Kidney glomerular epithelial cell (primary cell): Measurements from ENCODE around the gene MCCC2.
"Not testable (repeated sequence)": the region's sequence is repeated elsewhere in the genome, so short reads cannot be mapped to it uniquely, and the experiment has no call there.

Experiments
- DNase-seq: peaks from one replicate; lab custom pipeline; 2025; lab: John Stamatoyannopoulos, UW

The MCCC2 gene

GRCh38 chr5:71586941-71587765 lies at the start of gene MCCC2:
MCCC2 (plus strand) TSS chr5:71587340; CDS start chr5:71587426, 86 bp downstream.
- peak; percentile 95 for DNase-seq

DNA sequence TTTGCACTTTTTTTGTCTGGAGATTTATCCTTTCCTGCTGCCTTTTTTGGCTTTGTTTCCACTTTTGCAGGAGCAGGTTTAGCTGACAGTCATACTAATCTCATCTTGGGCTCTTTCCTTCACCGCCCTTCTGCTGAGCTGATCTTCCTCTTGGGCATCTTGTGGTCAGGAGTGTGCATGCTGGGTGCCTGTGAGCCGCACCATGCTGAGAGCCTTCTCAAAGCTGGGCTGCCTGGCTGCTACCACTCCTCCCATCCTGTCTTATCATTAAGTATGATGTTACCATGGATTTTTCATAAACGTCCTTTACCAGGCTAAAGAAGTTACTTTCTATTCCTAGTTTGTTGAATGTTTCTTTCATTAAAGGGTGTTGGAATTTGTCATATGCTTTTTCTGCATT lies 49.5 kb upstream of the MCCC2 start:
- no peak for DNase-seq

DNA sequence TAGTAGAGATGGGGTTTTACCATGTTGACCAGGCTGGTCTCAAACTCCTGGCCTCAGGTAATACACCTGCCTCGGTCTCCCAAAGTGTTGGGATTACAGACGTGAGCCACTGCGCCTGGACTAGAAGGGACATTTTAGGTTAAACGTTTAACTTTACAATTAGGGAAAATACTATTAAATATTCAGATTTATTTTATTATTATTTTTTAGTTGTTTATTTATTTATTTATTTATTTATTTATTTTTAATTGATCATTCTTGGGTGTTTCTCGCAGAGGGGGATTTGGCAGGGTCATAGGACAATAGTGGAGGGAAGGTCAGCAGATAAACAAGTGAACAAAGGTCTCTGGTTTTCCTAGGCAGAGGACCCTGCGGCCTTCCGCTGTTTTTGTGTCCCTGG lies 36.3 kb upstream of the MCCC2 start:
- DNase-seq, result not testable (repeated sequence)

DNA sequence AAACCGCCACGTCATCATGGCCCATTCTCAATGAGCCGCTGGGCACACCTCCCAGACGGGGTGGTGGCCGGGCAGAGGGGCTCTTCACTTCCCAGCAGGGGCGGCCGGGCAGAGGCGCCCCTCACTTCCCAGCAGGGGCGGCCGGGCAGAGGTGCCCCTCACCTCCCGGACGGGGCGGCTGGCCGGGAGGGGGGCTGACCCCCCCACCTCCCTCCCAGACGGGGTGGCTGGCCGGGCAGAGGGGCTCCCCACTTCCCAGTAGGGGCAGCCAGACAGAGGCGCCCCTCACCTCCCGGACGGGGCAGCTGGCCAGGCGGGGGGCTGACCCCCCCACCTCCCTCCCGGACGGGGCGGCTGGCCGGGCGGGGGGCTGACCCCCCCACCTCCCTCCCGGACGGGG lies 35.6 kb upstream of the MCCC2 start:
- DNase-seq, result not testable (repeated sequence)

DNA sequence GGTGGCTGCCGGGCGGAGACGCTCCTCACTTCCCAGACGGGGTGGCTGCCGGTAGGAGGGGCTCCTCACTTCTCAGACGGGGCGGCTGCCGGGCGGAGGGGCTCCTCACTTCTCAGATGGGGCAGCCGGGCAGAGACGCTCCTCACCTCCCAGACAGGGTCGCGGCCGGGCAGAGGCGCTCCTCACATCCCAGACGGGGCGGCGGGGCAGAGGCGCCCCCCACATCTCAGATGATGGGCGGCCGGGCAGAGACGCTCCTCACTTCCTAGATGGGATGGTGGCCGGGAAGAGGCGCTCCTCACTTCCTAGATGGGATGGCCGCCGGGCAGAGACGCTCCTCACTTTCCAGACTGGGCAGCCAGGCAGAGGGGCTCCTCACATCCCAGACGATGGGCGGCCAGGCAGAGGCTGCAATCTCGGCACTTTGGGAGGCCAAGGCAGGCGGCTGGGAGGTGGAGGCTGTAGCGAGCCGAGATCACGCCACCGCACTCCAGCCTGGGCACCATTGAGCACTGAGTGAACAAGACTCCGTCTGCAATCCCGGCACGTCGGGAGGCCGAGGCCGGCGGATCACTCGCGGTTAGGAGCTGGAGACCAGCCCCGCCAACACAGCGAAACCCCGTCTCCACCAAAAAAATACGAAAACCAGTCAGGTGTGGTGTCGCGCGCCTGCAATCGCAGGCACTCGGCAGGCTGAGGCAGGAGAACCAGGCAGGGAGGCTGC lies 35.0 kb upstream of the MCCC2 start:
- DNase-seq, result not testable (repeated sequence)

DNA sequence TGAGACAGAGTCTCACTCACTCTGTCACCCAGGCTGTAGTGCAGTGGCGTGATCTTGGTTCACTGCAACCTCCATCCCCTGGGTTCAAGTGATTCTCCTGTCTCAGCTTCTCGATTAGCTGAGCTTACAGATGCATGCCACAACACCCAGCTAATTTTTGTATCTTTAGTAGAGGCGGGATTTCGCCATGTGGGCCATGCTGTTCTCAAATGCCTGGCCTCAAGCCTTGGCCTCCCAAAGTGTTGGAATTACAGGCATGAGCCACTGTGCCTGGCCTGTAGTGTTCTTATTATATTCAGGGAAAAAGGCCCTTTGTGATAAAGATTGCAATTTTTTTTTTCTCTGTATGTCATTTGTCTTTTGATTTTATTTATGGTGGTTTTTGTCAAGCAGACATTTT lies 24.0 kb upstream of the MCCC2 start:
- no peak for DNase-seq

- no peak for DNase-seq
Observed at GRCh38 chr5:71564895-71565294, 22.2 kb upstream of the MCCC2 start.

- no peak for DNase-seq
Observed at GRCh38 chr5:71569748-71570509, 17.2 kb upstream of the MCCC2 start.

GRCh38 chr5:71571811-71572210 lies 15.3 kb upstream of the MCCC2 start:
- not testable (repeated sequence) for DNase-seq

GRCh38 chr5:71573591-71573990 lies 13.5 kb upstream of the MCCC2 start:
- DNase-seq, result no peak

GRCh38 chr5:71575588-71575987 lies 11.6 kb upstream of the MCCC2 start:
- DNase-seq, result not testable (repeated sequence)

DNA sequence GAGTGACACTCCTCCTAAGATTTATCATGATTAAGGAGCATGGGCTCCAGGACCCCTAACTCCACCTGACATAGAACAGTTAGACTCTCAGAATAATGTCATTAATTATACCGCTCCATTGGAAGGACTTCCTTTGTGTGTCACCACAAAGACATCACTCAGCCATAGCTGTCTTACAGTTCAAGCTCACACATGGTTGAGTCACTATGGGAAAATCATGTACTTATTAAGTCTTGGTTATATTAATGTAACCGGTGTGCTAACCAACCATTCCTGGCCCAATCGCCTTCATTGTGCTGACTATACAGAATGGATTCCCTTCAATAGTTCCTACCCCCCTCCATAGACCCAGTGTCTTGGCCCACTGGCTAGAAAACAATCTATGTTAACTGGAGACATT lies 10.9 kb upstream of the MCCC2 start:
- DNase-seq, result no peak

- DNase-seq, result not testable (repeated sequence)
Observed at GRCh38 chr5:71577839-71578238, 9.3 kb upstream of the MCCC2 start.

GRCh38 chr5:71582945-71583584 lies 4.1 kb upstream of the MCCC2 start:
- DNase-seq, result no peak

DNA sequence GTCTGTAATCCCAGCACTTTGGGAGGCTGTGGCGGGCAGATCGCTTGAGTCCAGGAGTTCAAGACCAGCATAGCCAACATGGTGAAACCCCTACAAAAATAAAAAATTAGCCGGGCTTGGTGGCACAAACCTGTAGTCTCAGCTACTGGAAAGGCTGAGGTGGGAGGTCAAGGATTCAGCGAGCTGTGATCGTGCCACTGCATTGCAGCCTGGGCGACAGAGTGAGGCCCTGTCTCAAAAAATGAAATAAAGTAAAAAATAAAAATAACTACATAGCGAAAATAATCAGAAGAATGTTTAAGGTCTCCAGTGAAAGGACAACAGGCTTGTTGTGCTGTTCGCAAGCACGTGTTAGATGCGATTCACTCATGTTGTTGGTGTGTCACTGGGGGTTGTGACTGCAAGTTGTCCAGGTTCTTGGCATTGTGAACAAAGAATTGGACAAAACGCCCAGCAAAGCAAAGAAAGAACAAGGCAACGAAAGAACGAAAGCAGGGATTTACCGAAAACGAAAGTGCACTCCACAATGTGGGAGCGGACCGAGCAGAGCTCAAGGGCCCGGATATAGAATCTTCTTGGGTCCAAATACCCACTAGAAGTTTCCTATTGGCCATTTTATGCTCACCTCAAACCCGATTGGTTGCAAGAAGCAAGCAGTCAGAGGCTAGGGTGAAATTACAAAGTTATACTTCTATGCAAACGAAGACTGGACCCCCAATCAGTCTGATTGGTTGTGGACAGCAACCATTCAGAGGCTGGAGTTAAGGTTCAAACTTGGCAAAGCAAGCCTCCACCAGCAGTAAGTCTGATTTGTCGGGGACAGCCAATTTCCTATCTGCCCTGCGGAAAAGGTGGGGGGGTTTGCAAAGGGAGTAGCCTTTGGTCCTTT lies 844 bp upstream of the MCCC2 start:
- DNase-seq, result no peak

DNA sequence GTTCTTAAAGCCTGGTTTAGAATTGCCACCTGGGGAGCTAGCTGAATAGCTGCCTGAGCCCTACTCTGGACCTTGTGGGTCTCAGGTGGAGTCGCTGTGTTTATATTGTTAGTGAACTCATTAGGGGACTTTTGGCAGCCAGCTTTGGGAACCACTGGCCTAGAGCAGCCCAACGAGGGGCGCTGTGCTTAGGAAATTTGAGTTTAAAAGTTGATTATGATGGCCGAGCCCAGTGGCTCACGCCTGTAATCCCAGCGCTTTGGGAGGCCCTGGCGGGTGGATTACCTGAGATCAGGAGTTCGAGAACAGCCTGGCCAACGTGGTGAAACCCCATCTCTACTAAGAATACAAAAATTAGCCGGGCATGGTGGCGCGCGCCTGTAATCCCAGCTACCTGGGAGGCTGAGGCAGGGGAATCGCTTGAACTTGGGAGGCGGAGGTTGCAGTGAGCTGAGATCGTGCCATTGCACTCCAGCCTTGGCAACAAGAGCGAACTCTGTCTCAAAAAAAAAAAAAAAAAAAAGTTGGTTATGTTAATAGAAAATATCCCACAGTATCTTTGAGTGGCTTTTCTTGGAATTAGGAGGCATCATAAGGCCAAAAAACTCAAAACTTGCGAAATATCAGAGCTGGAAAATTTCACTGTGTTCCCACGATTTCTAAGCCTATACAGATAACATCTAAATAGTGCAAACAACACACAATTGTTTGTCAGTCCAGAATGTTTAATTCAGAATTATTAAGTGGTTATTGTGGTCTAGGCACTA lies 809 bp downstream of the MCCC2 start:
- no peak for DNase-seq

DNA sequence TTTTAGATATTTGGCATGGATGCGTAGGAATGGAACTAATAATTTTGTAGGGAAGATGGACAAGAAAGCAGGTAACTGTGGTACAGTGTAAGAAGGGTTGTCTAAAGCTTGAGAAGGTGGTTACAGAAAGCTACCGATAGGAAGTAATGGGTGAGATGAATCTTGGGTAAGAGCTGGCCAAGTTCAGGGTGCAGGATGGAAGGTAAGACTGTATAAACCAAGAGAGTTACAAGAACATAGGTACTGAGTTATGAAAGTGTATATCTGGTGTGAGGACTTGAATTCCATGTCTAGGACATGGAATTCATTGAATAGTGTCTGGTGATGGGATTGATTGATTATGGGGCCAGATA lies 1.4 kb downstream of the MCCC2 start:
- DNase-seq, result no peak

DNA sequence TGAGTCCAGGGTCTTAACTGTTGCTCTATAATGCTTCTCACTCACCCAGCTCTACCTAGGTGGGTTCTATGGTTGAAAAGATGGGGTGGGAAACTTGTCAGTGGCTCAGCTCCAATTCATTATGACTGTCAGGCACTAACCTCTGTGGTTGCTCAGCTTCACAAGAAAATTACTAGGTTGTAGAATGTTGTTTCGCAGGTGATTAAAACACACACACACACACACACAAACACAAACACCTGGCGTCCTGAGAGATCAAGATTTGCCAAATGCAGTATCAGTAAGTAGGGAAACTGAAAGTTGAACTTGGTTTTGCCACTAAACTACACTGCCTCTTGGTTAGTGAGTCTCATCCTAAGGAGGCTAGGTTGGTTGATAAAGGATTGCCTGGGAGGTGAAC lies 2.8 kb downstream of the MCCC2 start:
- DNase-seq, result no peak

DNA sequence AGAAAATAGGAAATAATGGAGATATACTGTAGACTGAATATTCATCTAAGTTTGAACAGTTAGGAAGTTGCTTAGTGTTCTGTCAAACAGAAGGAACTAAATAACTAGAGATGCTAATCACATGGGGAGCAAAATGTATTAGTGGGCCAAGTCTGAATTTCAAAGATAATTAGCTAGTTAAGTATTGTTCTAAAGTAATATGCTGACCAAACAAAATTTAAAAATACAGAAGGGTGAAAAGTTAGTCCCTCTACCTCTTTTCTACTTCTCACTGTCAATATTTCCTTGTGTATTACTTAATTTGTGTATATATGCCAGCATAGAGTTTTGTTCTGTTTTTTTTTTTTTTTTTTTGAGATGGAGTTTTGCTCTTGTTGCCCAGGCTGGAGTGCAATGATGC lies 4.0 kb downstream of the MCCC2 start:
- DNase-seq, result no peak

GRCh38 chr5:71596169-71596568 lies 9.0 kb downstream of the MCCC2 start:
- DNase-seq, result no peak
